Fibroblast of lung (primary cell): ENCODE results near the gene ABHD16B. TPM values are rescaled to one million over a fixed set of nuclear protein-coding genes. Genes with fewer than 3 reads are reported as not detected.
A peak's percentile ranks its signal among the peaks of the same experiment; 100 is the strongest.

Source experiments
- DNase-seq, 2 donors: peaks; one replicate each; pipeline versions ENCODE4 v3.0.0 to v3.0.0-alpha.2; 2010; ENCODE audit warnings: low read depth in 2 of 2
- H2AFZ ChIP-seq: 2 replicates; pipeline ENCODE4 v1.5.1; 2012; ENCODE audit warnings: low read length, control low read depth, inconsistent platforms
- H3K27ac ChIP-seq: 2 replicates; pipeline ENCODE4 v1.5.1; 2011; ENCODE audit warnings: low read length, control low read depth; ENCODE audit not compliant: insufficient read depth
- H3K27me3 ChIP-seq: 2 replicates; pipeline ENCODE4 v1.5.1; 2011; ENCODE audit warnings: mild to moderate bottlenecking, low read length; ENCODE audit not compliant: control insufficient read depth, insufficient read depth
- H3K36me3 ChIP-seq: 2 replicates; pipeline ENCODE4 v1.5.1; 2011; ENCODE audit warnings: low read length; ENCODE audit not compliant: control insufficient read depth, insufficient read depth
- H3K4me1 ChIP-seq: 2 replicates; pipeline ENCODE4 v1.5.1; 2011; ENCODE audit warnings: low read length; ENCODE audit not compliant: control insufficient read depth, insufficient read depth; ENCODE audit errors: extremely low read depth
- H3K4me2 ChIP-seq: 2 replicates; pipeline ENCODE4 v1.5.1; 2011; ENCODE audit warnings: low read length, control low read depth; ENCODE audit not compliant: insufficient read depth; ENCODE audit errors: extremely low read depth
- H3K4me3 ChIP-seq, 4 experiments: fragments of 200-600 bp in 1 of 4; sonication (generic) in 1 of 4; replicated peaks in 1 of 4; 2 replicates each; pipeline ENCODE4 v1.5.1; 2011 to 2016; ENCODE audit warnings: low read length in 4 of 4, low read depth in 3 of 4, mild to moderate bottlenecking in 3 of 4, control low read depth in 2 of 4, inconsistent platforms in 1 of 4, mixed read lengths in 1 of 4; ENCODE audit not compliant: insufficient read depth in 1 of 4; ENCODE audit errors: control extremely low read depth in 1 of 4
- H3K79me2 ChIP-seq: 2 replicates; pipeline ENCODE4 v1.5.1; 2012; ENCODE audit warnings: mild to moderate bottlenecking, low read length, inconsistent platforms; ENCODE audit not compliant: control insufficient read depth, insufficient read depth
- H3K9ac ChIP-seq: 2 replicates; pipeline ENCODE4 v1.5.1; 2011; ENCODE audit warnings: mild to moderate bottlenecking, low read length, control low read depth; ENCODE audit not compliant: insufficient read depth
- H3K9me3 ChIP-seq: 2 replicates; pipeline ENCODE4 v1.5.1; 2012; ENCODE audit warnings: low read depth, low read length; ENCODE audit not compliant: control insufficient read depth, insufficient read depth
- H4K20me1 ChIP-seq: 2 replicates; pipeline ENCODE4 v1.5.1; 2011; ENCODE audit warnings: low read length; ENCODE audit not compliant: control insufficient read depth, insufficient read depth; ENCODE audit errors: extremely low read depth
- EZH2 ChIP-seq: IDR thresholded peaks from 2 replicates; pipeline ENCODE4 v1.5.1; 2012; ENCODE audit warnings: low read length, control low read depth, mild to moderate bottlenecking; ENCODE audit errors: missing control alignments
- polyA plus RNA-seq, 2 donors: library from polyadenylated mRNA; depleted of rRNA in 1 of 2; stranded (reverse) in 1 of 2; unstranded in 1 of 2; fragments of >200 nt; gene quantifications; 2 replicates each; pipeline ENCODE4 v1.2.1, GENCODE V29; 2011 to 2012; ENCODE audit warnings: missing spikeins in 1 of 2
- total RNA-seq: library from RNA; depleted of rRNA; stranded (reverse); fragments of >200 nt; gene quantifications from 2 replicates; pipeline ENCODE4 v1.2.1, GENCODE V29; 2014
- TF ChIP-seq, protein P1 (sequence below), 2 donors: IDR thresholded peaks in 1 of 2; conservative IDR thresholded peaks in 1 of 2; 1 replicate in 1 of 2; 2 replicates in 1 of 2; pipeline ENCODE4 v1.5.1; 2011 to 2012; ENCODE audit warnings: low read length in 2 of 2, control low read depth in 1 of 2, inconsistent platforms in 1 of 2, low read depth in 1 of 2, mild to moderate bottlenecking in 1 of 2

ABHD16B gene
- total and polyA plus RNA-seq, 2 donors (not counting 1 experiment from before 2014, with no cell fraction given): not detected

- no peaks in the 10 kb centered on the region for H3K9me3 ChIP-seq
- H3K27ac ChIP-seq: no peak overlapping the region
- TF ChIP-seq, protein P1, sequence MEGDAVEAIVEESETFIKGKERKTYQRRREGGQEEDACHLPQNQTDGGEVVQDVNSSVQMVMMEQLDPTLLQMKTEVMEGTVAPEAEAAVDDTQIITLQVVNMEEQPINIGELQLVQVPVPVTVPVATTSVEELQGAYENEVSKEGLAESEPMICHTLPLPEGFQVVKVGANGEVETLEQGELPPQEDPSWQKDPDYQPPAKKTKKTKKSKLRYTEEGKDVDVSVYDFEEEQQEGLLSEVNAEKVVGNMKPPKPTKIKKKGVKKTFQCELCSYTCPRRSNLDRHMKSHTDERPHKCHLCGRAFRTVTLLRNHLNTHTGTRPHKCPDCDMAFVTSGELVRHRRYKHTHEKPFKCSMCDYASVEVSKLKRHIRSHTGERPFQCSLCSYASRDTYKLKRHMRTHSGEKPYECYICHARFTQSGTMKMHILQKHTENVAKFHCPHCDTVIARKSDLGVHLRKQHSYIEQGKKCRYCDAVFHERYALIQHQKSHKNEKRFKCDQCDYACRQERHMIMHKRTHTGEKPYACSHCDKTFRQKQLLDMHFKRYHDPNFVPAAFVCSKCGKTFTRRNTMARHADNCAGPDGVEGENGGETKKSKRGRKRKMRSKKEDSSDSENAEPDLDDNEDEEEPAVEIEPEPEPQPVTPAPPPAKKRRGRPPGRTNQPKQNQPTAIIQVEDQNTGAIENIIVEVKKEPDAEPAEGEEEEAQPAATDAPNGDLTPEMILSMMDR (conservative IDR thresholded peaks at IDR 0.05 in 1 of 2, IDR thresholded peaks at IDR 0.05 in 1 of 2; ENCODE audit: low read depth in 1 of 2, low read length in 2 of 2): peak; percentile 19 to 53
- no peak for TF ChIP-seq EZH2
- DNase-seq: peak in 1 of 2 donors; percentile 64
- no peaks in the 10 kb centered on the region for H4K20me1 ChIP-seq
- H3K4me2 ChIP-seq: peak overlapping the region; percentile 46
- H3K36me3 ChIP-seq: no peaks in the 10 kb centered on the region
- H3K79me2 ChIP-seq: no peaks in the 10 kb centered on the region
- H3K4me1 ChIP-seq: no peaks in the 10 kb centered on the region
- no peak overlapping the region for H3K9ac ChIP-seq
- H3K4me3 ChIP-seq: peak overlapping the region in 2 of 4 experiments; percentile 2 to 37
- peak overlapping the region; percentile 9 for H2AFZ ChIP-seq
- H3K27me3 ChIP-seq: peaks cover 3% of the 10 kb centered on the region
Measured at GRCh38 chr20:63819224-63819921, 41.9 kb upstream of the ABHD16B start.

- Histone ChIP-seq H3K4me1 (no peaks in the 10 kb centered on the region), H3K9me3 (no peaks in the 10 kb centered on the region), H3K36me3 (no peaks in the 10 kb centered on the region), H3K27me3 (peaks cover 3% of the 10 kb centered on the region), H3K27ac (no peak overlapping the region), H4K20me1 (no peaks in the 10 kb centered on the region), H2AFZ (no peak overlapping the region), H3K4me2 (no peak overlapping the region), H3K79me2 (no peaks in the 10 kb centered on the region), H3K9ac (no peak overlapping the region), H3K4me3 (no peak overlapping the region)
- no peak for DNase-seq
- TF ChIP-seq, protein P1 (conservative IDR thresholded peaks at IDR 0.05 in 1 of 2, IDR thresholded peaks at IDR 0.05 in 1 of 2; ENCODE audit: low read depth in 1 of 2, low read length in 2 of 2): no peak
- TF ChIP-seq EZH2: no peak
Measured at GRCh38 chr20:63821811-63822210, 39.5 kb upstream of the ABHD16B start.

GRCh38 chr20:63822276-63822696, 39.0 kb upstream of the ABHD16B start:
- Histone ChIP-seq H4K20me1 (no peaks in the 10 kb centered on the region), H3K27me3 (peaks cover 3% of the 10 kb centered on the region), H3K4me2 (no peak overlapping the region), H3K9ac (no peak overlapping the region), H3K27ac (no peak overlapping the region), H3K36me3 (no peaks in the 10 kb centered on the region), H3K4me1 (no peaks in the 10 kb centered on the region), H3K9me3 (no peaks in the 10 kb centered on the region), H2AFZ (no peak overlapping the region), H3K79me2 (no peaks in the 10 kb centered on the region), H3K4me3 (no peak overlapping the region)
- TF ChIP-seq, protein P1 (conservative IDR thresholded peaks at IDR 0.05 in 1 of 2, IDR thresholded peaks at IDR 0.05 in 1 of 2; ENCODE audit: low read depth in 1 of 2, low read length in 2 of 2): no peak
- TF ChIP-seq EZH2: no peak
- no peak for DNase-seq
